ENCODE measurements around the gene NAA60.

Gene NAA60

DNA sequence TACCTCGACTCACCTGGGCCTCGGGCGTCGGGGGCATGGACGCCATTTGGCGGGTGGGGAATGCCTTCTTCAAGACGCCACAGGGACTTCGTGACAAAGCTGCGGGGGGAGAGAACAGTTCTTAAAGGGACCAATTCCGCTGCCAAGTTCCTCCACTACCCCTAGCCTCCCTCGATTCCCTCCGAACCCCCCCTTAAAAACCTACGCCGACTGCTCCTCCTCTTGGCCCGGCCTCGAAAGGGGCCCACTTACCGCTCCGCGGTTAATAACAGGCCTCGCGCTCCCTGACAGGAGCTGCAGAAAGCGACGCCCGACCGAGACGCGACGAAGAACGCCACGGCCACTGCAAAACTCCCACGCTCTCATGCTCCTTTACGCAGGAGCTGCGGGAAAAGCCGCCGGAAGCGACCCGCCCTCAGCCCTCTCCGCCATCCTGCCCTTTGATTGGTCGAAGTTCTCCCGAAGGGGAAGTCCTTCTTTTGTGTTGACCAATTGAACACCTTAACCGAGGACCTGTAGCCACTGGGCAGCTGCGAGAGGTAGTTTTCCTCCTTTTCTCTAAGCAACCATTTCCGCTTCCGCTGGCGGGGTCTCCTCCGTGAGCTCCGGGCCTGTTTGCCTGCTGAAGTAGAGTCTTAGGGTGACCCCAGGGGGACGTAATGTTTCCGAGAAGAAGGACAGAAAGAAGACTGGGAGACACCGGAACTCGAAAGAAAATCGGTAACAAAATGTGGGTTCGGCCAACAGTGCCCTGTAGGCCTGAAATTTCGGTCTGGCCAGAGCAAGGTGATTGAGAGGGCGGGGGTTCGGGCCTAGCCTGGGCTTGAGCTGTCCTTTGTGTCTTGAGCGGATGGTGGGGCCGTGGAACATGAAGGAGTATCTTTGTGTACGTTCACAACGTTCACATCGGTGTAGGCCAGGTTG is at the start of gene NAA60, which contains the start of gene ZNF597:
Gene NAA60, plus strand, starts transcription at position 573 of the 924 bp plus-strand sequence. CDS start 32,548 bp downstream, outside the sequence.
Gene ZNF597, minus strand, starts transcription at position 397 of the 924 bp plus-strand sequence. Its CDS starts 351 bp downstream, at position 46.
- DNase-seq (ENCODE audit: low read depth): peak; percentile 74

DNA sequence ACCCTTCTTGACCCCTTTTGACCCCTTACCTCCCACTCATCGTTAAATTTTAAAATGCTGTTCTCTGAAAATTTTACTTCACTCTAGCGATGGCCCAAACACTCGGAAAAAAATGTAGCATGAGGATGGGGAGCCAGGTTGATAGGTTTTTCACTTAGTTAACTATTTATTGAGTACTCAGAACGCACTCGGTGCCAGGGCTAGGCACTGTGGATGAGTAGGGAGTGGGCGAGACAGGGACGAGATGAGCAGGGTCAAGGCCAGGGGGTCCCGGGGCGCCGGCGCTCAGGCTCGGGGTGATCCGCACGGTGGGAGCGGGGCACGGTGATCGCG is 43.1 kb upstream of the NAA60 start:
- no peak for DNase-seq (ENCODE audit: low read depth)

DNA sequence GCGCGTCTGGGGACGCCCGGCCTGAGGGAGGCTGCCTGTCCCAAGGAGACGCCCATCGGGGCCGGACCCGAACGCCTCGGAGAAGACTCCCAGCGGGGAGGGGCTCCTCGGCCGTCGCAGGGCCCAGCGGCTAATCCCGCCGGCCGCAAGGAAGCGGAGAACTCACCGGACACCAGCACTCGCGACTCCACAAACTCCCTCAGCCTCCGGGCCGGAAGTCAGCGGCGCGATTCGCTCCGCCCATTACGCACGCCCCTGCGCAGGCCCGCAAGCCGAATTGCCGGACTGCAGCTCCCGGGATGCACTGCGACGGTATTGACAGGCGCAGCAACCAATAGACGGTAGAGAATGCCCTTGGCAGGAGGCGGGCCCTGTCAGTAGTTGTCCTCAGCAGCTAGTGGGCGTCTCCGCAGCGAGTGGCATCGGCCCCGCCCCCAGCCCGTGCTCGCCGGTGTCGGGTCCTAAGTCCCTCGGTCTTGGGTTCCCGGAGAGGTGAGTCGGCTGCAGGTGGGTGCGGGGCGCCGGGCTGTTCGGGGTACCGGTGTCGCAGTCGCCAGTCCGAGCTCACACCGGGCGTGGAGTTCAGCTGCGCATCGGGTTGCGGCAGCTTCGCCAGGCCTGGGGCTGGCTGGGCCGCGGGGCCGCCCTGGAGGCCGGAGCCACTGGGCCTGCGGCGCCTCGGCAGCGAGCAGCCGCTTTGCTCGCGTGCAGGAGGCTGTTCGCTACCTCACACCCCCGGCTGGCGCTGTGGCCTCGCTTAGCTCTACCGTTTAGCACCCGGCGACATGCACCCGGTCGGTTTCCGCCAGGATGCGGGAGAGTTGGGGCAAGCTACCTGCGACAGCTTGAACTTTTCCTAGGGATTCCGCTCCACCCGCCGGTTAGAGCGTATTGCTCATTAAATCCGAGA is 42.4 kb upstream of the NAA60 start, which contains the start of the genes ZNF174 and ZSCAN32:
Gene ZNF174, plus strand, starts transcription at position 437 of the 910 bp plus-strand sequence. CDS start 790 bp downstream, outside the sequence.
Gene ZSCAN32, minus strand, starts transcription at position 226 of the 910 bp plus-strand sequence. CDS start 3,447 bp downstream, outside the sequence.
- peak; percentile 100 for DNase-seq (ENCODE audit: low read depth)

DNA sequence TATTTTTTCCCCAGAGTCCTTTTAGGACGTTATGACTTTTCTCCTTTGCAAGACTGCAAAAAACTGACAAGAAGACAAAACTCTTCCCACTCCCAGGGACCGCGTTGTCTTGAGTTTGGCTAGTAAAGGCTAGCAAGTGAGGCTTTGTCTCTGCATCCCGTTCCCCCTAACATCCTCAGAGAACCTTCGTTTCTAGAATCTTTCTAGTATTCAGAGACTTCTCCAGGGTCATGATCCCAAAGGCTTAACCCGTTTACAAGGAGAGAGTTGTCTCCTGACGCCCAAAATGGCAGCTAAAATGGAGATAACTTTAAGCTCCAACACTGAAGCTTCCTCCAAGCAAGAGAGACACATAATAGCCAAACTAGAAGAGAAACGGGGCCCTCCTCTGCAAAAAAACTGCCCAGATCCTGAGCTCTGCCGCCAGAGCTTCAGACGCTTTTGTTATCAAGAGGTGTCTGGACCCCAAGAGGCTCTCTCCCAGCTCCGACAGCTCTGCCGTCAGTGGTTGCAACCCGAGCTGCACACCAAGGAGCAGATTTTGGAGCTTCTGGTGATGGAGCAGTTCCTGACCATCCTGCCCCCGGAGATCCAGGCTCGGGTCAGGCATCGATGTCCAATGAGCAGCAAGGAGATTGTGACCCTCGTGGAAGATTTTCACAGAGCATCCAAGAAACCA is 41.6 kb upstream of the NAA60 start:
- DNase-seq (ENCODE audit: low read depth): no peak

DNA sequence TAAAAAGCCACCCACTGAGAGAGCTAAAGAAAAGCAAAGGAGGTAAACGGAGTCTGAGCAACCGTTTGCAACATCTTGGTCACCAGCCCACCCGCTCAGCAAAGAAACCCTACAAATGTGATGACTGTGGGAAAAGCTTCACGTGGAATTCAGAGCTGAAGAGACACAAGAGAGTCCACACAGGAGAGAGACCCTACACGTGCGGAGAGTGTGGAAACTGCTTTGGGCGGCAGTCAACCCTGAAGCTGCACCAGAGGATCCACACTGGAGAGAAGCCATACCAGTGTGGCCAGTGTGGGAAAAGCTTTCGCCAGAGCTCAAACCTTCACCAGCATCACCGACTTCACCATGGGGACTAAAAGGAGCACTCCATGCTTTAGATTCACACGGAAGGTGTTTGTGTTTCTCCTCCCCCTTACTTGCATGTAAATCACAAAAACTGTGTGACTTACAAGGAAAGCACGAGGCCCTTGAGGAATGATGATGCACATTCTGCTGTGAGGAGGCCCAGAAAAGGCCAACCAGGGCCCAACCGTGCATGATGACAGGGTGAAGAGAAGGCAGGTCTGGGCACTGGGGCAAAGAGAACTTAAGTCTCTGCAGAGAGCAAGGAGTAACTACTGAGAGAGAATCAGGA is 34.8 kb upstream of the NAA60 start:
- DNase-seq (ENCODE audit: low read depth): no peak

DNA sequence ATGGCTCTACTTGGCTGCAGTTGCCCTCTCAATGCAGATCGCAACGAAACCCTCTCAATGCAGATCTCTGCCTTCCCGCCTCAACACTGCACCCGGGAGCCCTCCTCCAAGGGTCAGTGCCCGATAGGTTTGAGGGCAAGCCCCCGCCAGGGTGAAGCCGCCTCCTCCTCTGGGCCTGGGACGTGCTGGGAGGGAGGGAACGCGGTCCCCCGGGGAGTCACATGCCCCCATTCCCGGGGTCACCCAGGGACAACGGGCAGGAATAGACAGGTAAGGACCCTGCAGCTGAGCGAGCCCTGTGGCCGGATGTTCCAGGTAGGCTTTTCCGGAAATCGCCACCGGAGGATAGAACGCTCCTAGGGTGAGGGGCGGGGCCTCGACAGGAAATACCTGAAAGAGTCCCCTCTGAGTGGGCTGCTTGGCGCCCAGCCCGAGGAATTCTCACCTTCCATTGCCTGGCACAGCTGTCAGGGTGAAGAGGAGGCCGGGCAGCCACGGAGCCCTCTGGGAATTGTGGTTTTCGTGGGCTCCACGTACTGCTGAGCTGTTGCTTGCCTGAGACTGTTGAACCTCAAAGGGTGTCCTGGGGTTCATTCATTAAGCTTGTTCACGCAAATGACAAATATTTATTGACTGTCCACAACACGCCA is 29.6 kb upstream of the NAA60 start:
- DNase-seq (ENCODE audit: low read depth): no peak

DNA sequence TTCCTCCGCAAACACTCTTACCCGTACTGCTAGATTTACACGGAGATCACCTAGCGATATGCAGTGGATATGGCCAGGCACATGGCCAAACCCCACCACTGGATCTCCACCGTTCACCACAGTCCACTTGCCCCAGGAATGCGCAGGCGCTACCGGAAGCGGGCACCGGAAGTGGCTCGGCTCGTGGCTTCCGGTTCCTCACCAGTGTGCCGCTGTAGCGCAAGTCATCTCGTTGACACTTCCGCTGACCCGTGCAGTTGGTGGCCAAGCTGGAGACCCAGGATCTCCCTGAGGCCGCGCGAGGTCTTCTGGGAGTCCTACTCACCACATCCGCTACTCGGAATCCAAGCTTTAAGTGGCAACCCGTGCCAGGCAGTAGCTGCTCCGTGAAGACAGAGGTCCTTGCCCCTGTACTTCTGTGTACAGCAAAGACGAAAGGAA is 11.7 kb upstream of the NAA60 start:
- DNase-seq (ENCODE audit: low read depth): peak; percentile 65

DNA sequence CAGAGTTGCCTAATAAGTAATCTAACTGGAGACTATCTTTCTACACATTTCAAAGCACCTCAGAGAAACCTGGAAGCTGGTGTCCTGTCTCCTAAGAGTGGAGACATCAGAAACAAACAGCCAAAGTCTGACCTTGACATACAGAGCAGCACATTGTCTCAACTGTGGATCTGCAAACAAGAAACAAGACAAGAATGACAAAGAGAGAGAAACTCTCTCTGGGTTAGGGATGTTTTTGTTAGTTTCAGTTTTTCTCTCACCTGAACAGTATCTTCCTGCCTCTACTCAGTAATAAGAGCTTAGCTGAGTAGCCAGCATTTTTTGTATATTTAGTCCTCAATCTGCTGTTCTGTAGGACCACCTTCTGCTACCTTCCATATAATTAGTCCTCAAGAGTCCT is 9.1 kb upstream of the NAA60 start:
- no peak for DNase-seq (ENCODE audit: low read depth)

DNA sequence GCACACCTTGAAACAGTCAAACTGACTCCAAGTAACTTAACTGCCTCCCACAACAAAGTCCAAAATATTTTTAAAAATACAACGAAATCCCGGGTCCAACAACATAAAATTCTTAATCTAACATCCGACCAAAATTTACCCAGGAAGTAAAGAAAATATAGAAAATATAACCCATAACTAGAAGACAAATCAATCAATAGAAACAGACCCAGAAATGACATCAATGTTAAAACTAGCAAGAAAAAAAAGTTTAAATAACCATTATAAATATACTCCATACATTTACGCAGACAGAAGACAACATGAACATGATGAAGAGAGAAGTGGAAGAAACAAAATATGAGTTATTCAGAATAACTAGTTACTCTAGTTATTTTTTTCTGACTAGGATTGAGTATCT is 3.8 kb upstream of the NAA60 start:
- no peak for DNase-seq (ENCODE audit: low read depth)

DNA sequence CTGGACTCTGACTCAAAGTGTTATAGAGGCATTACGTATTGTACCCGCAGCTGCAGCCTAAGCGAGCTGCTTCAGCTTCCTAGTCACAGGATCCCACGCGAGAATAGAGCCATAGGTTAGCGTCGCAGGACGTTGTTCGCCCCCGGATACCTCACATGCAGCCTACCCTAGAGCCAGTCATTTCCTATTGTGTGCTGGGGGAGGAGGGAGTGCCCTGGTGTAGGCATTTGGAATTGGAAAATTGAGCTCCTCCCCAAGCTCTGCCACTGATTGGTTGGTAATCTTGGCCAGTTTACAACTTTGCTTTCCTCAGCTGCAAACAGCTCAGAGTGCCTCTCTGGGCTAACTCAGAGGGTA is 530 bp downstream of the NAA60 start:
- DNase-seq (ENCODE audit: low read depth): no peak

DNA sequence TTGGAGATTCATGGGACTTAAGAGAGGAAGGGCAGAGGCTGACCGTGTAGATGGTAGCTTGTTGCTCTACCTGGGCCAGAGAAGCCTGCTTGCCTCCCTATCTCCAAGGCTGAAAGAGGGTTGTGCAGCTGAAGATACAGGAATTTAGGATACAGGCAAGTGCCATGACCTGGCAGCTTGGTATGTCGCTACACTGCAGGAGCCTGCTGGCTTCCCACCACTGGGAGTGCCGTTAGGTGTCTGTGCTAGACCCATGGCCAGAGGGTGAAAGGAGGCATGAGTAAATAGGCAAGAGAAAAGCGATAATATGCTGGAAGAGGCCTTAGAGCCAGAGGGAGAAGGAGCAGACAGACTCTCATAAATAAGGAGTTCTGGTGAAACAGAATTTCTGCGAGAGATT is 10.6 kb downstream of the NAA60 start:
- no peak for DNase-seq (ENCODE audit: low read depth)

DNA sequence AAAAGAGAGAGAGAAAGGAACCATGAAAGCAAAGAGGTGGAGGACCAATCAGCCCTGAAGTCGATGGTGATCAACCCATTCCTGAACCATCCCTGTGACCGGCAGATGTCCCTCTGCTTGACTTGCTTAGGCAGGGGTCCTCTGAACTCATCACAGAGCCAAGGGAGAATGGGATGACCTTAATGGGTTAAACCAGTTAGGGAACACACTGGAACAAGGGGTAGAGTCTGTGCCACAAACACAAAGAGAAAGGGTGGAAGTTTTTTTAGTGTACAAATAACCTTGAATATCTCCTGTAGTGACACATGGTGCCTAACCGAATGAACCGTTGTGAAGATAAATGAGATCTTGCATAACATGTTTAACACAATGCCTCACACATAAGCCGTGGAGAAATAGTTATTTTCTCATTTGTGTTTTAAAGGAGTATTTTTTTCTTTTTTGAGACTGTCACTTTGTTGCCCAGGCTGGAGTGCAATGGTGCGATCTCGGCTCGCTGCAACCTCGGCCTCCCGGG is 11.2 kb downstream of the NAA60 start:
- DNase-seq (ENCODE audit: low read depth): no peak

DNA sequence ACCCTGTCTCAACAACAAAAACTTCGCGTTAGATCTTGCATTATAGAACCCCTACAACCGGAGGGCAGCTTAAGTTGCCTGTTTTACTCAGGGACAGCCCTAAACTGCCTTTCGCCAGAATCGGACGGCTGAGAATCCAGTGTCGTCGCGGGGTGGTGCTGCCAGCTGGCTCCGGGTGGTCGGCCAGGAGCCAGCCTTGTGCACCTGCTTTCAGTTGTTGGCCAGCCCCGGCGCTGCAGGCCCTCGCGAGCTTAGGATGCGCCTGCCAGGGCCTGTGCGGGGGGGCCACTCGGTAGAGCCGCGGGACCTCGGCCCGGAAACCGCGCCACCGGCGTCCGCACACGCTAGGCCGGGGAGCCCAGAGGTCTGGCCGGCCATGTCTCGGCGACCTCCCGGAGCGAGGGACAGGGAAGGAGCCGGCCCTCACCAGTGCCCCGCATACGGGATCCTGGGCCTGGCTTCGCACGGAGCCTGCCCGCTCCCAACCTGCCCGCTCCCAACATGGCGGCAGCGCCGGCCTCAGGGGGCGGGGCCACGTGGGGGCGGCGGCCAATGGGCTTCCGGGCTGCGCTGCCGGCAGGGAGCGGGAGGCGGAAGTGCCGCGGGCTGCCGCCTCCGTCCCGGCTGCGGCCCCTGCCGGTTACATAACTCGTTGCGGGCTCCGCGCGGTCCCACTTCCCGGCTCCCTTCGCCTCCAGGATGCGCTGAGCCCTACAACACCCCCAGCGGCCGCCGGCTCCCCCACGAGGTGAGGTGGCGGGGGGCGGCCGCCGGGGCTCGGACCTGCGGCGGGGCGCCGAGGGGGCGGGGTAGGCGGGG is 14.2 kb downstream of the NAA60 start:
- peak; percentile 87 for DNase-seq (ENCODE audit: low read depth)

DNA sequence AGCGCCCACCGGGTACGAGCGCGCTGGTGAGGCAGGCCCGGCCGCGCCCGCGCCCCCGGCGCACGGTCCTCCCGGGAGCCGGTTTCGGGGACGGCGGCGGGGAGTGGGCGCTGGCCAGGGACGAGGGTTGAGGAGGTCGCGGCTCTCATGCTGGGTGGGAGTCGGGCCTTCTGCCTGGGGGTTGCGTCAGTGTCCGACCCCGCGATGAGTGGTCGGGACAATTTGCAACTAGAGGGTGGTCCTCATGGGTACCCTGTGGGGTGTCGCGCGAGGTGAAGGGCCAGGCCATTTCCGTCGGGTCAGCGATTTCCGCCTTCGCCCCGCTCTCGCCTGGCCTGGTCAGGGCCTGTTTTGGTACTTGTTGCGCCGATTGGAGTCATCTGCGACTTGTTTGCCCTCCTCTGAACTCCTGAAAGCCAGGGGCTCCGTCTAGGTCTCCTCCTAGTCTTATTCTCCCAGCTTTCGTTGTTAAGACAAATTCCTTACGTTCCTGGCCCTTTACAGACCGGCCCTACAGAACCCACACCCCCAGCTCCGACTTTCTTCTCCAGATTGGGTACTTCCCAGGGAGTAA is 14.9 kb downstream of the NAA60 start:
- no peak for DNase-seq (ENCODE audit: low read depth)

DNA sequence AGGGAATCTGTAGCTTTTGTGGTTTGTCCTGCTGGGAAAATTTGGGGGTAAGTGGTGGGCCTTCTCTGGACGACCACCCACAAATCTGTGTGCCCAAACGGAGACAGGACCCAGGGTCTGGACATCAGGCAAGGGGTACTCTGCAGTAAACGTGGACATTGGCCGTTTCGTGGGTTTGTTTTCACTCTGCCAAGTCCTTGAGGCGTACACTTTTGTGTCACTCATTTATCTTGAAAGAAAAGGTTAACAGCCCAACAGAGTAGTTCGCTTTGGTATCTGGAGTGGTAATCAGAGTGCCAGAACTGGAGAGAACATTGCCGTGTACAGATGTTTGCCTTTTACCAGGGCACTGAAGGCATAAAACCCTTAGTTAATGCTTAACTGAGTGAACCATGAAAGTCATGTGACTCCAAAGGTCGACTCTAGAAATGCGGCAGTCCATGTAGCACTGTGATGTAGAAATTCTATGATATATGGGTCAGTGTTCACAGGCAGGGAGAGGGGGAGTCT is 15.4 kb downstream of the NAA60 start:
- no peak for DNase-seq (ENCODE audit: low read depth)

DNA sequence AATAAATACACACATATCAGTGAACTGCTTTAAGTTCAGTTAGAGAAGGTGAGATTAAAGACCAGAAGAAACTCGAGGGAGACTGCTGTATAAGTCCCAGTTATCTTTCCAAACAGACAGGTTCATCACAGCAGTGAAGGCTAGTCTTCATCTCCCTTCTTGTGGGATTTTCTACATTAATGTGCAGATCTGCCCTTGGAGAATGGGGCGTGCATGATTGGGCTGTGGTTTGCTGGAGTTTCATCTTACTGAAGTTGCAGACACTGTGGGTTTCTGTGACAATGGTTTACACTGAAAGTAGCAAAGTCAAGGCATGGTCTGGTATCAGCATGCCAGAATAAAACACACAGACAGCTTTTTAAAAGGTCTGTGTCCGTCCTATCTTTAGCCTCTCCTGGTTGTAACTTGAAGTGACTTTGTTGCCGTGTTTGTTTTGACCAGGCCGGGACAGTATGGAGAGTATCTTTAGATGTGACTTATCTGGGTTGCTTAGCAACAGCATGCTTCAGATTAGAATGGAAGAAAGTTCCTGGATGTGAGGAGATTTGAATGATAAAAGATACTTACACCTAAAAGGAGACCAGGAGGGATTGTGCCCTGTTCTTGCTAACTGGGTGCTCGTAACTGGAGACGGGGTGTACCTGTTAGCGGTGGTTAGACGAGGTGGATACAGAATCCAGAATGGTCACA is 16.1 kb downstream of the NAA60 start:
- DNase-seq (ENCODE audit: low read depth): no peak

DNA sequence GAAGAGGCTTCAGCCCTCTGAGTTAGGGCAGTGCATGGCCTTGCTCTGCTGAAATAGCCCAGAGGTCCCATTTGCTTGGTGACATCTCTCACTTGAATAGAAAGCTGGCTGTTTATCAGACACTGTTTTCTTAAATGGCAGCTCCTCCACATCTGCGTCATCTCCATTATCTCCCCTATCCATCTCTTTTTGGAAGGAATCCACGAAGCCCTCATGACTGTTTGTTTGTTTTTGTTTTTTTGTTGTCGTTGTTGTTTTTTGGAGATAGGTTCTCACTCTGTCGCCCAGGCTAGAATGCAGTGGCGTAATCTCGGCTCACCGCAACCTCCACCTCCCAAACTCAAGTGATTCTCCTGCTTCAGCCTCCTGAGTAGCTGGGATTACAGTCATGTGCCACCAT is 16.6 kb downstream of the NAA60 start:
- DNase-seq (ENCODE audit: low read depth): no peak

DNA sequence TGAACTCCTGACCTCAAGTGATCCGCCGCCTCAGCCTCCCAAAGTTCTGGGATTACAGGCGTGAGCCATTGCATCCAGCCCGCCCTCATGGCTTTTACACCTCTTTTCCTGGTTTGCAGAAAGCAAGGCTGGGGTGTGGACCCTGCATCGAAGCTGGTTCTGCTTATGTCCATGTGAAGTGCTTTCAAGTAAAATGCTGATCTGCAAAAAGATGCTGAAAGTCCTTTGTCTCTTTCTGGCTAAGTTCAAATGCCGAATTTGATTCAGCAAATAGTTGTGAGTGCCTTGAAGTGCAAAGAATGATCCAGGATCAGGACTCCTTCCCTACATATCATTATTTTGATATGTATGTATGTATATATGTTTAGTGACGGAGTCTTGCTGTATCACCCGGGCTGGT is 17.1 kb downstream of the NAA60 start:
- DNase-seq (ENCODE audit: low read depth): no peak

DNA sequence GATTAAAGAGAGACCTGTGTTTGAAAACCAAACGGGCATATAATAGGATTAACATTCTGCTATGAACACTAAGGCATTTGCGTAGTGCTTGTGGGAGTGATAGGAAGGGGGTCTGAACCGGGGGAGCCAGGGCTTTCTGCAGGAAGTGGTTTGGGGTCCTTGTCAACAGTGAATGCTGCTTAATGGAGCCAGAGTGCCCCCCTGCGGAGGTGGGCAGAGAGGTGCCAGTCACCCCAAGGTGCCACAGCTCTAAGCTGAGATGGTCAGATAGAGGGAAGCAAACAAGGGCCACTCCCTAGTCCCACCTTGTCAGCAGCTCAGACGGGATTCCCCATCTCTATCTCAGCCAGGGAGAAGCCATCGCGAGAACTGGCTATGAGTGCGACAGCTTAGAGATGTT is 17.7 kb downstream of the NAA60 start:
- no peak for DNase-seq (ENCODE audit: low read depth)

All from activated T-cell treated with anti-CD3 and anti-CD28 coated beads for 24 hours (primary cell).